ENCODE data around the gene LMO4.

LMO4 gene

DNA sequence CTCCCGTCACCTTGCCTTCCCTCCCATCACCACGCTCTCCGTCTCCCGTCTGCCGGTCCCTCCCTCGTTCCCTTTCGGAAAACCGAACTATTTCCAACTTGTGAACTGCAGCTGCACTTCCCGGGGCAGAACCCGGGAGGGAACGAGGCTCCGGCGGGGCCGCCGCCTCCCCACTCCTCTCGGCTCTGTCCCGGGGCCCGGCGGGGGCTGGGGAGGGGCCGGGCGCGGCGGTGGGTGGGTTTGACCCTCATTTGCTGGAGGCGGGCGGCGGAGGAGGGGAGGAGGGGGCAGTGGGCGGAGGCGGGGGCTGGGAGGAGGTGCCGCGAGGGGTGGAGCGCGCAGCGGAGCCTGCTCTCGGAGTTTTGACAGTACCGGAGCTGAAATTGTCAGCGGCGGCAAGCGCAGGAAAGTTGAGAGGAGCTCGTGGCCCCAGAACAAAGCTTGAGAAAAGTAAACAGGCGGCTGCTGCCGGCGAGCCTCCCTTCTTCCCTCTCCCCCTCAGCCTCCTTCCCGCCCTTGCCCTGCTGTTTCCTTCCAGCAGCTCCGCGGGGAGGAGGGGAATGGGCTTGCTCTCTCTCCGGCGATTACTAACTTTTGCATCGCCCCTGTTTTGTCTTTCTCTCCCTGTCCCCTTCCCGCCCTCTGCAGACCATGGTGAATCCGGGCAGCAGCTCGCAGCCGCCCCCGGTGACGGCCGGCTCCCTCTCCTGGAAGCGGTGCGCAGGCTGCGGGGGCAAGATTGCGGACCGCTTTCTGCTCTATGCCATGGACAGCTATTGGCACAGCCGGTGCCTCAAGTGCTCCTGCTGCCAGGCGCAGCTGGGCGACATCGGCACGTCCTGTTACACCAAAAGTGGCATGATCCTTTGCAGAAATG is 2.9 kb downstream of the LMO4 start:
- no peaks in the 10 kb centered on the region for H3K9me3 ChIP-seq (replicated peaks in 1 of 11)
- peak in 1 of 11 experiments; percentile 51; a peak in 2 of 22 replicates for TF ChIP-seq Cebpa-rat (IDR thresholded peaks at IDR 0.05)
- peak overlapping the region in 10 of 11 experiments; percentile 23 to 97 (median 94); a peak in 19 of 22 replicates for H3K27ac ChIP-seq
- H3K4me2 ChIP-seq, result peak overlapping the region; percentile 90 to 99 (median 96)
- H3K9ac ChIP-seq, result peak overlapping the region; percentile 66 to 97 (median 95); a peak in 21 of 22 replicates
- peaks cover 11 to 51% (median 28%) of the 10 kb centered on the region in 11 experiments; a peak in 21 of 22 replicates for H4K20me1 ChIP-seq
- peaks cover 40 to 53% (median 49%) of the 10 kb centered on the region in 10 experiments for H3K4me1 ChIP-seq
- peak overlapping the region; percentile 69 to 87 (median 77) for H3K4me3 ChIP-seq
- peaks cover 0 to 28% (median 21%) of the 10 kb centered on the region in 11 experiments; a peak in 17 of 22 replicates for H3K36me3 ChIP-seq
- H3K27me3 ChIP-seq, result no peaks in the 10 kb centered on the region

DNA sequence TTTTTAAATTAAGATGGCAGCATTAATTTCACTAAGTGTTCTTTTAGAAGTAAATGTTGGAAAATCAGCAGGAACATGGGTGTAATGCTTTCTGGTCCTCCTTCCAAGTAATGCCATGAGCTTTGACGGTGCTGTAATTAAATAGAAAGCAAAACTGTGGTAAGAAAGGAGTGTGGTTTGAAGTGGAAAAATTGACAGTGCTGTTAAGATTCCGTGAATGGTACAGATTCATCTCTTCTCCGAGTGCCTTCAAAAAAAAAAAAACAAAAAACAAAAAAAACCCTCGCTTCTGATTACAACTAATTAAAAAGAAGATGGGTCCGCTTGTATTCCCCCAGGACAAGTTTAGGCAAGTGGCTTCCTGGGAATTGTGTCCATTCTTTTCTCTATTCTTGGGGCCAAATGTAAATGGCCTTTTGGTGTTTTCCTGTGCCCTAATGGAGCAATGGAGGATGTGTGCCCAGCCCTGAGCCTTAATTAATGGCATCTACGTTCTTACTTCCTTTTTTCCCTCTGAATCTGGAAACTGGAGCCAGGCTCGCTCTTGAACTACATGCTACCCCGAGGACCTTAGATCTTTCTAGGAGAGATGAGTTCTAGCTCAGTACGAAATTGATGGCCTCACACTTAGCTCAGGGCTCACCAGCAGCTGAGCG is 5.1 kb downstream of the LMO4 start:
- Histone ChIP-seq H3K4me3 (peak overlapping the region; percentile 50 to 87 (median 74); a peak in 19 of 20 replicates), H3K36me3 (peaks cover 21 to 51% (median 43%) of the 10 kb centered on the region in 11 experiments; a peak in 20 of 22 replicates), H3K4me2 (peak overlapping the region; percentile 90 to 99 (median 96)), H3K27me3 (no peaks in the 10 kb centered on the region), H4K20me1 (peaks cover 23 to 73% (median 50%) of the 10 kb centered on the region in 11 experiments), H3K4me1 (peaks cover 43 to 47% (median 44%) of the 10 kb centered on the region in 10 experiments), H3K27ac (peak overlapping the region; percentile 75 to 94 (median 90); a peak in 21 of 22 replicates), H3K9ac (peak overlapping the region; percentile 80 to 95 (median 87); a peak in 21 of 22 replicates), H3K9me3 (replicated peaks in 1 of 11) (no peaks in the 10 kb centered on the region)
- no peak for TF ChIP-seq Cebpa-rat (IDR thresholded peaks at IDR 0.05)

DNA sequence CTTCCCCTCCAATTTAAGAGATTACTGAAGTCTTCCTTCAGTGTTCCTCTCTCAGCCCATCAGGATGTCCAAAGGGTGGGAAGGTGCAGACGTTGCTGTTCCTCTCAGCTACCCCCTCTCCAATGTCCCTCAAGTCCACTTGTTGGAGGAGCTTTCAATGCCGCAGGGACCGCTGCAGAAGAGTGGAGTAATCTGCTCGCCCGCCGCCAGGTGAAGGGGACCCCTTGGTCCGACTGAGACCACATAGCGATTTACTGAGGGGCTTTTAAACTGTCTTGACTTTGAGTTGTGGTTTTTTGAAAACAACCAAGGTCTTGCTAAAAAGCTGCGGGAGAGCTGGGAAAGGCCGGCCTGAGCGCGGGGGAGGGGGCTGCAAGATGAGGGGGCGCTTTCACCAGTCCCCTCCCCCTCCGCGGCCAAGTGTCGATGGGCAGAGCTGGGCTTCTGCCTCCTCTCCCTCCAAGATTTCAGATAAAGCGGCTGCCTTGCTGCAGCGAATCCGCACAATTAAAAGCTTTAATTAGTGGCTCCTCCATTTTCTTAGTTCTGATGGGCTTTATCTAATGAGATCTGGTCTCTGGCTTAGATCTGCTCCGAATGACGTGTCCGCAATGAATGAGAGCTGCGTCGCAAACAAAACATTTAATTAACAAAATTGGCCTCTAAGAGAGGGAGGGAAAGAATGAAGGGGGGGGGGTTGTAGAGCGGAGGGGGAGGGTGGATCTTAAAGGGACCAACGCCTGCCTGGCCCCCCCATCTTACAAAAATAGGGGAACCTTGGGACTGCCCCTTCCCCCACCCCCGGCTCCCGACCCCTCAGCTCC is 5.9 kb downstream of the LMO4 start:
- no peaks in the 10 kb centered on the region for H3K9me3 ChIP-seq (replicated peaks in 1 of 11)
- H3K36me3 ChIP-seq, result peaks cover 28 to 58% (median 50%) of the 10 kb centered on the region in 11 experiments
- H3K4me2 ChIP-seq, result peak overlapping the region; percentile 90 to 99 (median 96)
- no peaks in the 10 kb centered on the region for H3K27me3 ChIP-seq
- H3K4me3 ChIP-seq, result peak overlapping the region; percentile 50 to 87 (median 74)
- TF ChIP-seq Cebpa-rat (IDR thresholded peaks at IDR 0.05), result no peak
- peak overlapping the region; percentile 80 to 95 (median 87) for H3K9ac ChIP-seq
- peaks cover 43 to 47% (median 44%) of the 10 kb centered on the region in 10 experiments for H3K4me1 ChIP-seq
- peaks cover 23 to 79% (median 57%) of the 10 kb centered on the region in 11 experiments for H4K20me1 ChIP-seq
- peak overlapping the region; percentile 75 to 94 (median 90) for H3K27ac ChIP-seq

DNA sequence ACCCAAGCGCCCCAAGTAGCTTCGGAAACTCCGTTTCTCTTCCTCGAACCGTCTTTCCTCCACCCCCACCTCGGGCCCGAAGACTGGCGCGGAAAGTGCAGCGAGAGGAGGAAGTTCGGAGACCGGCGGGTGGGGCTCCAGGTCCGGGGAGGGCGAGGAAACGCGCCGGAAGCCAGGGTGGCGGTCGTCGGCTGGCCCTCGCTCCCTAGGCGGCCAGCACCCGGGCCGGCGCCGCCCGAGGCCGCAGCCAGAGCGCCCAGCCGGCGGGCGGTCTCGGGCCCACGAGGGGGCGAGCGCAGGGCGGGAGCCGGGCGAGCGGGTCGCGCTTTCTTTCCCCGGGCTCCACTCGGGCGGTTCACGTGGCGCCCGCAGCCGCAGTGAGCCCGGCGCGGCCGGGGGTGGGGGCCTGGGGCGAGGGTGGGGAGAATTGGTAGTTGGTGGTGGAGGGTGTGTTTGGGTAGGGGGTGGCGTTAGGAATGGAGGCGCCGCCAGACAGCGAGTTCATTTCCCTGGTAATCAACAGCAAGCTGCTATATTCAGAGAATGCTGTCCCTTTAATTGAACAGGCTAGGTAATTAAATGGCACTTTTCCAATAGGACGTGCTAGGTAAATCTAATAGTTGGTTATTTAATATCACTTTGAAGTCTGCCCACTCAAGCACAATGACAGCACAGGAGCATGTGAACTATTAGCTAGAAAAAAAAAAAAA is 6.7 kb downstream of the LMO4 start:
- peaks cover 22 to 77% (median 62%) of the 10 kb centered on the region in 11 experiments for H4K20me1 ChIP-seq
- H3K27ac ChIP-seq, result peak overlapping the region; percentile 75 to 94 (median 90)
- no peak for TF ChIP-seq Cebpa-rat (IDR thresholded peaks at IDR 0.05)

DNA sequence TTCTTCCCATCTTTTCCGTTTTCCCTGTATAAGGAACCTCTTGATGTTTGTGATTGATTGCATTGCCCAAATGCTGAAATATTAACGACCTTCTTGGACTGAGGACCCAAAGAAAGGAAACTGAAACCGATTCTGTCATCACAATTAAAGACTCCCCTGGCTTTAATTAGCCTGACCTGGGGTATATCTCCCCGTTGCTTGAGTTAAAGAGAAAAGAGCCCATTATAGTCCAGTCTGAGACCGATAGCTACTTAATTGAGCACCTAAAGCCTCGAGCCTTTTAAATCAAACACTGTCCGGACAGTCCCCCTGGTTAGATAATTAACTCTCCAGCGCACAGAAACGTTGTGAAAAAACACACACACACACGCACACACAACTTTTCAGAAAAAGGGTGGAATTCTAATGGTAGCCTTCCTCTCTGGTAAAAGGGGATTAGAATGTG is 8.0 kb downstream of the LMO4 start:
- Histone ChIP-seq H3K27ac (peak overlapping the region in 4 of 11 experiments; percentile 1 to 11 (median 8); a peak in 2 of 22 replicates), H4K20me1 (peaks cover 22 to 78% (median 66%) of the 10 kb centered on the region in 11 experiments), H3K4me3 (peak overlapping the region in 1 of 10 experiments; percentile 80; a peak in 1 of 20 replicates), H3K4me1 (peaks cover 43 to 47% (median 44%) of the 10 kb centered on the region in 10 experiments), H3K36me3 (peaks cover 49 to 79% (median 71%) of the 10 kb centered on the region in 11 experiments), H3K27me3 (no peaks in the 10 kb centered on the region), H3K9me3 (replicated peaks in 1 of 11) (no peaks in the 10 kb centered on the region), H3K9ac (peak overlapping the region in 7 of 11 experiments; percentile 4 to 95 (median 87); a peak in 5 of 22 replicates), H3K4me2 (peak overlapping the region; percentile 90 to 99 (median 96); a peak in 21 of 22 replicates)
- TF ChIP-seq Cebpa-rat (IDR thresholded peaks at IDR 0.05), result no peak

More for the DNA sequence above, 6.7 kb downstream of the LMO4 start:
- Histone ChIP-seq H3K9me3 (replicated peaks in 1 of 11) (no peaks in the 10 kb centered on the region), H3K4me2 (peak overlapping the region; percentile 90 to 99 (median 96)), H3K36me3 (peaks cover 36 to 66% (median 58%) of the 10 kb centered on the region in 11 experiments), H3K27me3 (no peaks in the 10 kb centered on the region), H3K4me1 (peaks cover 43 to 47% (median 44%) of the 10 kb centered on the region in 10 experiments), H3K4me3 (peak overlapping the region; percentile 50 to 87 (median 74)), H3K9ac (peak overlapping the region; percentile 80 to 95 (median 87))

DNA sequence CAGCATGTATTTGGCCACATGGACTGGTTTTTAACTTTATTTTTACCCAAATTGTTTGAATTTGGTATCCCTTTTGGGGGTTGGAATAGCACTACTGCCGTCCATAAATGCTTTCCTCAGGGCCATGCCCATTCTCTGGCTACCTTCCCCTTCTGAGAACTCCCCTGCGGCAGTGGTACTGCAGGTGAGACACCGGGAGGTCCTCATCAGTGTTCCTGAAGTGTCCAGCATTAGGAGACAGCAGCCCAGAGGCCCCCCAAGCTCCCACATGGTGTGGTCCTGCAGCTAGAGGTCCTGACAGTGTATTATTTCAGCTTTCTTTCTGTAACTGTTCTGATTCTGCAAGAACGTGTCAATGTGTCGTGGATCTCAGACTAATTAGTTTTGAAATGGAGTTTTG is 8.9 kb downstream of the LMO4 start:
- no peak overlapping the region for H3K4me3 ChIP-seq

DNA sequence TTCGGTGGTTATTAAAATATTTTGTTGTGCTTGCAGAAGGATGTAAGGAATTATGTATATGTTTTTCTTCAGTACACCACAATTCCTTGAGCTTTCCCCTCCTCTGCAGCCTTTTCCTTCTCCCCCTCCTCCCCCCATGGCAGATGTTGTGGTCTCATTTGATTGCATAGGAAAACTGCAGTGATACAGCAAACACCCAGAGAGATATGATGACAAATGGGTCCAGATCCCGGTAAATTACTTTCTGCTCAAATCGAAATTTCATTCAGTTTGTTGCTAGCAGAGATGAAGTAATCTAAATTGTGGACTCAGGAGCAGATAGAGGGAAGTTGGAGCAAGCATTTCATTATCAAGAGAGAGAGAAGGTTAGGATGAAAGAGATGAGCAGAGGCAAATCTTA is 9.9 kb downstream of the LMO4 start:
- peaks cover 64 to 81% (median 75%) of the 10 kb centered on the region in 11 experiments for H3K36me3 ChIP-seq
- no peak overlapping the region for H3K9ac ChIP-seq
- no peak overlapping the region for H3K4me2 ChIP-seq

More for the DNA sequence above, 8.9 kb downstream of the LMO4 start:
- Histone ChIP-seq H3K36me3 (peaks cover 59 to 81% (median 75%) of the 10 kb centered on the region in 11 experiments), H3K4me2 (no peak overlapping the region), H4K20me1 (peaks cover 12 to 77% (median 63%) of the 10 kb centered on the region in 11 experiments; a peak in 21 of 22 replicates), H3K27me3 (no peaks in the 10 kb centered on the region), H3K9me3 (replicated peaks in 1 of 11) (no peaks in the 10 kb centered on the region), H3K27ac (no peak overlapping the region), H3K9ac (no peak overlapping the region), H3K4me1 (peaks cover 35 to 38% (median 37%) of the 10 kb centered on the region in 10 experiments)
- no peak for TF ChIP-seq Cebpa-rat (IDR thresholded peaks at IDR 0.05)

More for the DNA sequence above, 9.9 kb downstream of the LMO4 start:
- TF ChIP-seq Cebpa-rat (IDR thresholded peaks at IDR 0.05), result no peak
- no peak overlapping the region for H3K27ac ChIP-seq
- H3K27me3 ChIP-seq, result no peaks in the 10 kb centered on the region
- H3K9me3 ChIP-seq (replicated peaks in 1 of 11), result no peaks in the 10 kb centered on the region
- no peak overlapping the region for H3K4me3 ChIP-seq
- peaks cover 26 to 28% (median 27%) of the 10 kb centered on the region in 10 experiments for H3K4me1 ChIP-seq
- H4K20me1 ChIP-seq, result peaks cover 11 to 76% (median 60%) of the 10 kb centered on the region in 11 experiments; a peak in 20 of 22 replicates
